Measurements from ENCODE around the gene NEUROG2. TPM values are rescaled to one million over a fixed set of nuclear protein-coding genes. Genes with fewer than 3 reads are reported as not detected.

NEUROG2 gene
- total RNA-seq, 1 experiment from 2014 or later, result not detected

- no peak for TF ChIP-seq CTCF (IDR thresholded peaks at IDR 0.05; ENCODE audit: unreplicated experiment)
- Mint-ChIP-seq H3K27ac (ENCODE audit: low read depth, unreplicated experiment) (peak overlapping the region; percentile 31), H3K27me3 (ENCODE audit: insufficient read depth, unreplicated experiment) (no peaks in the 10 kb centered on the region), H3K9me3 (ENCODE audit: unreplicated experiment) (no peaks in the 10 kb centered on the region), H3K4me1 (ENCODE audit: insufficient read depth, unreplicated experiment) (peaks cover 9% of the 10 kb centered on the region), H3K4me3 (ENCODE audit: unreplicated experiment) (no peak overlapping the region), H3K36me3 (ENCODE audit: insufficient read depth, unreplicated experiment) (peaks cover 7% of the 10 kb centered on the region)
- intact Hi-C loops (cut with micrococcal nuclease), result no loop called here
- CTCF ChIA-PET, result interaction anchor here (0.7 kb wide), 1 partner anchor 390 kb away, joined by 3 read pairs; no protein-coding TSS in a partner anchor
- DNase-seq (ENCODE audit: unreplicated experiment), result peak; percentile 16
- POLR2A ChIA-PET, result no interaction called here
- BruUV-seq (replicated peaks), result no TSS peak
Measured at GRCh38 chr4:112552668-112553067, 36.7 kb upstream of the NEUROG2 start.

DNA sequence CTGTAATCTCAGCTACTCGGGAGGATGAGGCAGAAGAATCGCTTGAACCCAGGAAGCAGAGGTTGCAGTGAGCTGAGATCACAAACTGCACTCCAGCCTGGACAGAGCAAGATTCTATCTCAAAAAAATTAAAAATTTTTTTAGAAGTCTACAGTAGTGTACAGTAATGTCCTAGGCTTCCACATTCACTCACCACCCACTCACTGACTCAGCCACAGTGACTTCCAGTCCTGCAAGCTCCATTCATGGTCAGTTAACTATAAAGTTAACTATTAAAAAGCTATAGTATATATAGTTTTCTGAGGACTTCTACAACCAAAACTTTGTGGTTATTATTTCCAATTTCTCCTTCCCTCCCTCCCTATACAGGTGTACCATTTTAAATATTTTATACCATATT is 34.7 kb upstream of the NEUROG2 start:
- no TSS peak for BruUV-seq (replicated peaks)
- H3K27ac Mint-ChIP-seq (ENCODE audit: low read depth, unreplicated experiment), result no peak overlapping the region
- peak; percentile 5 for DNase-seq (ENCODE audit: unreplicated experiment)

GRCh38 chr4:112546476-112546875 is 30.5 kb upstream of the NEUROG2 start:
- DNase-seq (ENCODE audit: unreplicated experiment), result no peak
- Mint-ChIP-seq H3K4me3 (ENCODE audit: unreplicated experiment) (no peak overlapping the region), H3K27ac (ENCODE audit: low read depth, unreplicated experiment) (no peak overlapping the region), H3K4me1 (ENCODE audit: insufficient read depth, unreplicated experiment) (no peaks in the 10 kb centered on the region), H3K36me3 (ENCODE audit: insufficient read depth, unreplicated experiment) (peaks cover 7% of the 10 kb centered on the region), H3K9me3 (ENCODE audit: unreplicated experiment) (no peaks in the 10 kb centered on the region), H3K27me3 (ENCODE audit: insufficient read depth, unreplicated experiment) (no peaks in the 10 kb centered on the region)
- ChIA-PET CTCF (no interaction called here), POLR2A (interaction anchor here (0.6 kb wide), 1 partner anchor 201 kb away, joined by 3 read pairs; no protein-coding TSS in a partner anchor)
- intact Hi-C loops (cut with micrococcal nuclease), result no loop called here
- no TSS peak for BruUV-seq (replicated peaks)
- TF ChIP-seq CTCF (IDR thresholded peaks at IDR 0.05; ENCODE audit: unreplicated experiment), result no peak

More for the DNA sequence above, 34.7 kb upstream of the NEUROG2 start:
- no peak for TF ChIP-seq CTCF (IDR thresholded peaks at IDR 0.05; ENCODE audit: unreplicated experiment)
- Mint-ChIP-seq H3K4me3 (ENCODE audit: unreplicated experiment) (no peak overlapping the region), H3K4me1 (ENCODE audit: insufficient read depth, unreplicated experiment) (peaks cover 9% of the 10 kb centered on the region), H3K9me3 (ENCODE audit: unreplicated experiment) (no peaks in the 10 kb centered on the region), H3K36me3 (ENCODE audit: insufficient read depth, unreplicated experiment) (peaks cover 7% of the 10 kb centered on the region), H3K27me3 (ENCODE audit: insufficient read depth, unreplicated experiment) (no peaks in the 10 kb centered on the region)
- intact Hi-C loops (cut with micrococcal nuclease), result no loop called here
- ChIA-PET POLR2A (no interaction called here), CTCF (interaction anchor here (1.3 to 1.6 kb wide), 2 partner anchors 17 to 223 kb away, joined by 4 read pairs; no protein-coding TSS in a partner anchor)

DNA sequence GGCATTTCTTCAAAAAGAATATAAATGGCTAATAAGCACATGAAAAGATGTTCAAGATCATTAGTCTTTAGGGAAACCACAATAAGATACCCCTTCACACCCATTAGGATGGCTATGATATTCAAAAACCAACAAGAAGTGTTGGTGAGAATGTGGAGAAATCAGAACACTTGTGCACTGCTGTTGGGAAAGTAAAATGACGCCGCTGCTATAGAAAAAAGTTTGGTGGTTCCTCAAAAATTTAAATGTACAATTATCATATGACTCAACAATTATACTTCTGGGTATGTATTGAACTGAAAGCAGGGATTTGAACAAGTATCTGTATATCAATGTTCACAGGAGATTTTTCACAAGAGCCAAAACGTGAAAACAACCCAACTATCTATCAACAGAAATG is 29.4 kb upstream of the NEUROG2 start:
- Mint-ChIP-seq H3K9me3 (ENCODE audit: unreplicated experiment) (no peaks in the 10 kb centered on the region), H3K27me3 (ENCODE audit: insufficient read depth, unreplicated experiment) (no peaks in the 10 kb centered on the region), H3K27ac (ENCODE audit: low read depth, unreplicated experiment) (no peak overlapping the region), H3K36me3 (ENCODE audit: insufficient read depth, unreplicated experiment) (peaks cover 7% of the 10 kb centered on the region), H3K4me3 (ENCODE audit: unreplicated experiment) (no peak overlapping the region), H3K4me1 (ENCODE audit: insufficient read depth, unreplicated experiment) (no peaks in the 10 kb centered on the region)
- BruUV-seq (replicated peaks), result no TSS peak
- POLR2A ChIA-PET, result no interaction called here
- no peak for DNase-seq (ENCODE audit: unreplicated experiment)
- intact Hi-C loops (cut with micrococcal nuclease), result no loop called here
- CTCF ChIA-PET, result no interaction called here
- TF ChIP-seq CTCF (IDR thresholded peaks at IDR 0.05; ENCODE audit: unreplicated experiment), result no peak
